ENCODE data around the gene KIAA1671.

GRCh38 chr22:24948356-24949202 is 3.9 kb upstream of the KIAA1671 start:
- TF ChIP-seq POLR2A (IDR thresholded peaks at IDR 0.05): no peak
- TF ChIP-seq CTCF (IDR thresholded peaks at IDR 0.05): no peak
